GM19395 (cell line): ENCODE measurements around the gene ARL2BP.
"Not testable (repeated sequence)": the region's sequence is repeated elsewhere in the genome, so short reads cannot be mapped to it uniquely, and the experiment has no call there.

Experiments used
- ATAC-seq: cut with Tn5 transposase; IDR thresholded peaks from one replicate; pipeline ENCODE4 v1.9.1; 2021; ENCODE audit warnings: mild to moderate bottlenecking, moderate library complexity; ENCODE audit not compliant: unreplicated experiment

ARL2BP gene

DNA sequence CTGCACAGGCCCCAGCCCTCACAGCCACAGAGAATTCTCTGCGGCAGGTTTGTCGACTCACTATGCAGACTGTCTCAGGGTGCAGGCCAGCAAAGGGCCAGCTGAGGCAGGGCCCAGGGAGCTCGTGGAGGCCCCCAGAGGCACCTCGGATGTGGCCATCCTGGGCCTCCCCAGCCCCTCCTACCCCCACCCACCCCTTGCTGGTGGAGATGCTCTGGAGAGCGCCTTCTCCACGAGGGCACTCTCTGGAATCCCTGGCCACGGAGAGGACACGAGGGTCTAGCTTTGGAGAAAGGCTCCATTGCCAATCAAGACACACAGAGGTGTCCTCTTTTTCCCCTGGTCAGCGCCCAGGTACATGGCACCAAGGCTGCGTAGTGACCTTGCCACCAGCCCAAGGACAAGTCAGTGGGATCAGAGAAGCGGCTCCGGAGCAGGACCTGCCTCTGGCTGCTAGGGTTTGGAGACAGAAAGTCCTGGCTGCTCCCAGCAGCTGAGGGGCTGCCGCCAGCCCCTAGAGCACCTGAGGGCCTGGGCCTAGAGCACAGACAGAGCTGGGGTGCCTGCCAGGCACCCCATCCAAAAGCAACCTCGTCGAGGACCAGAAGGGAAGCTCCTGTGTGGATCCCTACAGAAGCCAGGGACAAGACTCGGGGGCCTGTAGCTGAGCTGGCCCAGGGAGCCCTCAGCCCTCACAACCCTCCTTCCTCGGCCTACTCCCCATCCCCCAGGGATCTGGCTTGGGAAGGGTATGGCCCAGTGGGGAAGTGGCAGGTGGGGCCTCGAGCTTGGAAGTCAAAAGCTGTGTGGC is 18.7 kb downstream of the ARL2BP start:
- ATAC-seq: no peak

GRCh38 chr16:57264381-57264780 is 19.3 kb downstream of the ARL2BP start:
- ATAC-seq: no peak

DNA sequence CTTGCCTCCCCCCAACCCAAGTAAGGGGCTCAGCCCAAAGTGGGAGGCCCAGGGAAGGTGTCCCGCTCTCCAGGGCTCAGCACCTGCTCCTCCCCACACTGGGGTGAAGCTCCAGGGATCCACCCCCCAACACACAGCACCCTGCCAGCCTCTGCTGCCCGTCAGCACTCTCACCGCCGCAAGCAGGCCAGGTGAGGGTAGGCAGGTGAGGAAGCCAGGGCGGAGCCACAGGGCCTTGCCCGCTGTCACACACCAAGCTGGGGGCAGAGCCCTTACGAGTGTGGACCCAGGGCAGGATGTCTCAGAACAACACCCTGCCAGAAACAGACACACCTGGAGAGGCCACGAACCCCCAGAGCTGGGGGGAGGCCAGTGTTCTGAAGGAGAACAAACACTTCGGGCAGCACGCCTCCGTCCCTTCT is 19.9 kb downstream of the ARL2BP start:
- ATAC-seq: no peak

GRCh38 chr16:57265850-57266530 is 20.9 kb downstream of the ARL2BP start:
- no peak for ATAC-seq

- ATAC-seq: no peak
Measured at GRCh38 chr16:57266531-57267260, 21.6 kb downstream of the ARL2BP start.

GRCh38 chr16:57267343-57267742 is 22.3 kb downstream of the ARL2BP start:
- ATAC-seq: not testable (repeated sequence)

DNA sequence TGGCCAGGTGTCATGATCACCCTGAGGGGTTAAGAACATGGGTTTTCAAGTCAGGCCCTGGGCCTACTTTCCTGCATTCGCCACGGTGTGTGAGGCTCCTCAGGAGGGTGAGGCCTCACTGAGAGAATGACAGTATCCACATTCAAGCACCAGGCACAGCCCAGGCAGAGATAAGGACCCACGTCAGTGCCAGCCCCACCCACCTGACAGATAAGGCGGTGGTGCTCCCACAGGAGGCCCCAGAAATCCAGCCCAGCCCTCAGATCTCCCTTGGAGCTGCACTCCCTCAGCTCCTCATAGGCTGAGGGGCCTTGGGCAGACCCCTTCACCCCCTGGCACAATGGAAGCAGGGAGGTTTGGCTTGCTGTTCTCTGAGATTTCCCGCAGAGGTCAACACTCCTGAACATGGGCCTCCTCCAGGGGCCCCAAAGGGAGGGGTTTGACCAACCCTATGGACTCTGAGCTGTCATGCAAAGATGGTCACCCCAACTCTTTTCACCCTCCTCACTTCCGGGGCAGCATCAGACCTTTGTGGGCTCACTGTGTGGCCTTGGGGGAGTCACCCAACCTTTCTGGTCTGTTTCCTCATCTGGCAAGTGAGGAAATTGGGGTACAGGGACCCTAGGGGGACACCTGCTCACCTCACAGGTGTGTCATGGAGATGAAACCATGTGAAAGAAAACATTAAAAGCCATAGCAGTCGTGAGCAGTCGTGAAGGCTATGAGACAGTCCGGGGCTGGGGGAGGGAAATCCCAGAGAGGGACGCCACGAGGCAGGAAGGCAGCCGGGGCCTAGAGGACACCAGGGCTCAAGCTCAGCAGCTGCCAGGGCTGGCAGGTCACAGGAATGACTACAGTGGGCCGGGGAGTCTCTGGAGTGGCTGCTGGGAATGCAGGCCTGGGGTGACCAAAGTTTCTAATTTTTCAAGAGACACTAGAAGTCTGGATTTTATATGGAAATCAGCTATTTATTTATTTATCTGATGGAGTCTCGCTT is 24.0 kb downstream of the ARL2BP start:
- ATAC-seq: no peak

DNA sequence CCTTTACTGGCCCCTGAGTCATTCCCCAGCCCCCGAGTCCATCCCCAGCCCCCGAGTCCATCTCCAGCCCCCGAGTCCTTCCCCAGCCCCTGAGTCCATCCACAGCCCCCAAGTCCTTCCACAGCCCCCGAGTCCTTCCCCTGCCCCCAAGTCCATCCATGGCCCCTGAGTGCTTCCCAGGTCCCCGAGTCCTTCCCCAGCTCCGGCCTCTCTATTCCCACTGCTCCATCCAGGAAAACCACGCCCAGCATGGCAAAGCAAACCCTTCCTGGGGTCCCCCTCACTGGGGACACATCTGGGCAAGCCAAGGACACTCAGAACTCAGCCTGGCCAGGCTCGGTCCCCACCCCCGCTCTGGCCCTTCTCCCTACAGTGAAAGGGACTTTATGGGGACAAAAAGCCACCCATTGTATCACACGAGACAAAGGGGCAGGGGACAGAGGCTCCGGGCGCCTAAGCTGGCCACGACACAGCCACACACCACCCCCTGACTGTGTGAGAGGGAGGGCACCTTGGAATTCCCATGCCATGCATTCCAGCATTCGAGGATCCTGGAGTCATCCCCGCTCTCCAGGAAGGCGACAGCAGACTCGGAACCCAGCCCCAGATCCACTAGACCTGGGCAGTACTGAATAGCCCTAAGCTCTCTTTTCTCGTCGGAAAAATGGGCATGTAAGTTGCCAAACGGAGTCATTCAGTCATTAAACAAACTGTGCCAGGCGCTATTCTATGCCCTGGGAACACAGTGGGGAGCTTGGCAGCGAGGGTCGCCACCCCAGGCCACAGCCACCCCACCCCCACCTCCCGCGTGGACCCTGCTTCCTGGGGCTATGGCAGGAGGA is 25.4 kb downstream of the ARL2BP start:
- ATAC-seq: no peak

GRCh38 chr16:57271063-57271345 is 25.9 kb downstream of the ARL2BP start:
- no peak for ATAC-seq

GRCh38 chr16:57271867-57272495 is 26.9 kb downstream of the ARL2BP start:
- ATAC-seq: no peak

- ATAC-seq: no peak
Measured at GRCh38 chr16:57273359-57273758, 28.3 kb downstream of the ARL2BP start.

DNA sequence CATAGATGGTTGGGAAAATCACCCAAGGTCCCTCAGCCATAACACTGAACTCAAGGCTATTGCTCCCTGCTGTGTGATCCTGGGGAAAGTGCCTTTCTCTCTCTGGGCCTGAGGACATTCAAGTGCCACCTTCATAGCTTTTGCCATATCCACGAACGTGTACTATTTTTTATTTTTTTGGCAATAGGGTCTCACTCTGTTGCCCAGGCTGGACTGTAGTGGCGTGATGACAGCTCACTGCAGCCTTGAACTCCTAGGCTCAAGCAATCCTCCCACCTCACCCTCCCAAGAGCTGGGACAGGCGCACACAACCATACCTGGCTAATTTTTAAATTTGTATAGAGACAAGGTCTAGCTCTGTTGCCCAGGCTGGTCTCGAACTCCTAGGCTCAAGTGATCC is 28.8 kb downstream of the ARL2BP start:
- no peak for ATAC-seq

DNA sequence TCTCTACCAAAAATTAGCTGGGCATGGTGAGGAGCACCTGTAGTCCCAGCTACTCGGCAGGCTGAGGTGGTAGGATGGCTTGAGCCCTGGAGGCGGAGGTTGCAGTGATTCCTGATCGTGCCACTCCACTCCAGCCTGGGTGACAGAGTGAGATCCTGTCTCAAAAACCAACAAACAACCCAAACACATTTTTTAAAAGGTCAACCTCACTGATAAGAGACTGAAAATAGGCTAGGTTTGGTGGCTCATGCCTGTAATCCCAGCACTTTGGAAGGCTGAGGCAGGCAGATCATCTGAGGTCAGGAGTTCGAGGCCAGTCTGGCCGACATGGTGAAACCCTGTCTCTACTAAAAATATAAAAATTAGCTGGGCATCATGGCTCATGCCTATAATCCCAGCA is 30.9 kb downstream of the ARL2BP start:
- not testable (repeated sequence) for ATAC-seq

DNA sequence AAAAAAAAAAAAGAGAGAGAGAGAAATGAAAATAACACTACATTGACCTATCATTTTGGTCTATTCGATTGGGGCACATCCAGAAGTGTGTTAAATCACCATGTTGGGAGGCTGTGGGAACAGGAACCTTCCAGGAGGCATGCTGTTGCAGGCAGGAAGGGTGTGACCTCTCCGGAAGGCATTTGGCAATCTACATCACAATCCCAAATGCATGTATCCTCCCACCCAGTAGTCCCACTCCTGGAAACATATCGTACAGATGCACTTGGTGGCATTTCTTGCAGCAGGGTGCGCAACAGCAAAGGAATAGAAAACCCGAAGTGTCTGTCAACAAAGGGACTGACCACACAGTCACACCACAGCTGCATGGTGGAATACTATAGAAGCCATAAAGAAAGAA is 31.5 kb downstream of the ARL2BP start:
- no peak for ATAC-seq

DNA sequence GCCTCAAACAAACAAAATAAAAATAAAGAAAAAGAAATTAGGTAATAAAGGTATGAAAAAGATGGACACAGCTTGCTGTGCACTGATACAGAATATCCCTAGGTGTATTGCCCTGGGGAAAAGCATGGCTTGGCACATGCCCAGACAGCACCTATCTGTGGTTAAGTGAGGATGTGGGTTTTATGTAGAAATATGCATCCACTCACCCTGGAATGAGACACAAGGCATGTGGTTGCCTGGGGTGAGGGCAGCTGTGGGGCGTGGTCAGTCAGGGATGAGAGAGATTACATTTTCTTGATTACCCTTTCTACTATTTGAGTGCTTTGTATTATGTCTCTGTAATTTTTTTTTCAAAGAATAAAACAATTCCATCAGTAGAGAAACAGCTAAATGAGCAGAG is 32.5 kb downstream of the ARL2BP start:
- no peak for ATAC-seq

- no peak for ATAC-seq
Measured at GRCh38 chr16:57278494-57278893, 33.4 kb downstream of the ARL2BP start.

DNA sequence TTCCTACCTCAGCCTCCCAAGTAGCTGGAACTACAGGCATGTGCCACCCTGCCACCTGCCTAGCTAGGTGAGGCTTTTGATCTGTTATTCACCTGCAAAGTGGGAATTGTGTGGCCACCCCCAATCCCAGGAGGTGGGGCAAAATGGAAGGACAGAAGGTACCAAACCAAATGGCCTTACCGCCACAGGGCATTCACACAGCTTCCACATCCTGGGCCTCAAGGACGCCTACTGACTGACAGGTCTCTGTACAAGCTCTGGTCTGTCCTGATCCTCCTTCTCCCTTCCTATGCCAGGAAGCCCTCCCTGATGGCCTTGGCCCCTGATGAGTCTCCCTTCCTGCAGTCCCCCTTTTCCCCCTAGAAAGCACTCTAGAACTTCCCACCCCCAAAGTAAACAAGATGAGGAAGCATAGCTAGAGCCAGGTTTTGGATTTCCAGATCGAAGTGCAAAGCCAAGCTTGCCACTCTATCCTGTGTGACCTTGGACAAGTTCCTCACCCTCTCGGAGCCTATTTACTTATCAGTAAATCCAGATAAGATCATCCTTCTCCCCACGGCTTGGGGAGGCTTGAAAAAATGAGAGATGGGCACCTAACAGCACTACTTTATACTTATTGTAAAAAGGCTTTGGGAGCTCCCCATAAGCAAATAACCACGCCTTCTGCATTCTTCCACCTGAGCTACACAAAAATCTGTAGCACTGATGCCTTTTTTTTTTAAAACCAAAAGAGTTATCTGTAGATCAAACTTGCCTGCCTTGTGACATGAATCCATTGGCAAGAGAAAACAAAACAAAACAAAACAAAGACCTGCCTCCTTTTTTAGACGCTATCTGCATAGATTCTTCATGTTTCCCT is 35.0 kb downstream of the ARL2BP start:
- ATAC-seq: no peak

- no peak for ATAC-seq
Measured at GRCh38 chr16:57281791-57282190, 36.7 kb downstream of the ARL2BP start.
